Measurements from ENCODE around the gene TRAF3IP3.
A peak's percentile ranks its signal among the peaks of the same experiment; 100 is the strongest.

The TRAF3IP3 gene

GRCh38 chr1:209755926-209756614 is at the start of gene TRAF3IP3:
TSS of gene TRAF3IP3 (plus strand) at chr1:209756053. CDS start at chr1:209760040, 3,987 bp downstream.
- DNase-seq (ENCODE audit: low read depth): peak; percentile 58

GRCh38 chr1:209706622-209707021 is 49.2 kb upstream of the TRAF3IP3 start:
- no peak for DNase-seq (ENCODE audit: low read depth)

GRCh38 chr1:209707308-209707707 is 48.5 kb upstream of the TRAF3IP3 start:
- no peak for DNase-seq (ENCODE audit: low read depth)

GRCh38 chr1:209708297-209708696 is 47.6 kb upstream of the TRAF3IP3 start:
- DNase-seq (ENCODE audit: low read depth): no peak

GRCh38 chr1:209710093-209710492 is 45.8 kb upstream of the TRAF3IP3 start:
- DNase-seq (ENCODE audit: low read depth): no peak

- no peak for DNase-seq (ENCODE audit: low read depth)
These were observed 45.0 kb upstream of the TRAF3IP3 start for GRCh38 chr1:209710847-209711246.

- no peak for DNase-seq (ENCODE audit: low read depth)
These were observed 41.5 kb upstream of the TRAF3IP3 start for GRCh38 chr1:209714338-209714737.

GRCh38 chr1:209715314-209715713 is 40.5 kb upstream of the TRAF3IP3 start:
- no peak for DNase-seq (ENCODE audit: low read depth)

- DNase-seq (ENCODE audit: low read depth): no peak
These were observed 38.0 kb upstream of the TRAF3IP3 start for GRCh38 chr1:209717818-209718217.

- no peak for DNase-seq (ENCODE audit: low read depth)
These were observed 35.5 kb upstream of the TRAF3IP3 start for GRCh38 chr1:209720326-209720725.

GRCh38 chr1:209720826-209721225 is 35.0 kb upstream of the TRAF3IP3 start:
- DNase-seq (ENCODE audit: low read depth): no peak

GRCh38 chr1:209721323-209721722 is 34.5 kb upstream of the TRAF3IP3 start:
- no peak for DNase-seq (ENCODE audit: low read depth)

GRCh38 chr1:209723265-209723664 is 32.6 kb upstream of the TRAF3IP3 start:
- DNase-seq (ENCODE audit: low read depth): no peak

GRCh38 chr1:209723756-209724693 is 31.8 kb upstream of the TRAF3IP3 start:
- DNase-seq (ENCODE audit: low read depth): no peak

GRCh38 chr1:209727286-209727685 is 28.6 kb upstream of the TRAF3IP3 start:
- DNase-seq (ENCODE audit: low read depth): no peak

GRCh38 chr1:209727785-209728184 is 28.1 kb upstream of the TRAF3IP3 start:
- no peak for DNase-seq (ENCODE audit: low read depth)

- no peak for DNase-seq (ENCODE audit: low read depth)
These were observed 27.4 kb upstream of the TRAF3IP3 start for GRCh38 chr1:209728466-209728865.

GRCh38 chr1:209729436-209729835 is 26.4 kb upstream of the TRAF3IP3 start:
- DNase-seq (ENCODE audit: low read depth): no peak

- DNase-seq (ENCODE audit: low read depth): no peak
These were observed 23.1 kb upstream of the TRAF3IP3 start for GRCh38 chr1:209732725-209733124.

GRCh38 chr1:209733409-209734192 is 22.3 kb upstream of the TRAF3IP3 start:
- no peak for DNase-seq (ENCODE audit: low read depth)

- no peak for DNase-seq (ENCODE audit: low read depth)
These were observed 19.2 kb upstream of the TRAF3IP3 start for GRCh38 chr1:209736490-209737117.

GRCh38 chr1:209737118-209737505 is 18.7 kb upstream of the TRAF3IP3 start:
- no peak for DNase-seq (ENCODE audit: low read depth)

All from activated T-cell treated with anti-CD3 and anti-CD28 coated beads for 1 hour (primary cell).